ENCODE data around the gene CCDC146.

DNA sequence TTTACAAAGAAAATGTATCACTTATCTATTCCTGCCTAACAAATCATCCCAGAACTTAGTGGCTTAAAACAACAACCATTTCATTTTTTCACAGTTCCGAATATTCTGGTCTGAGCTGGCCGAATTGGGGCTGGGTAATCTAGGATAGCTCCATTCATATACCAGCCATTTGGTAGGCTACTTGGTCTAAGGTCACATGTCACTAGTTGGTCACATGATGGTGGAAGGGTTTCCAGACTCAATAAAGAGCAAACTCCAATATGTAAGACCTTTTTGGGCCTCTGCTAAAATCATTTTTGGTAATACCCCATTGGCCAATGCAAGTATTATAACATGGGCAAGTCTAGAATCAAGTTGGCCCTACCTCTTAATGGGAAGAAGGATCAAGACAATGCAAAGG, 132.5 kb downstream of the CCDC146 start:
- no peak for TF ChIP-seq FOSL2 (IDR thresholded peaks at IDR 0.05; ENCODE audit: borderline replicate concordance, low read depth)
- TF ChIP-seq, protein P1, sequence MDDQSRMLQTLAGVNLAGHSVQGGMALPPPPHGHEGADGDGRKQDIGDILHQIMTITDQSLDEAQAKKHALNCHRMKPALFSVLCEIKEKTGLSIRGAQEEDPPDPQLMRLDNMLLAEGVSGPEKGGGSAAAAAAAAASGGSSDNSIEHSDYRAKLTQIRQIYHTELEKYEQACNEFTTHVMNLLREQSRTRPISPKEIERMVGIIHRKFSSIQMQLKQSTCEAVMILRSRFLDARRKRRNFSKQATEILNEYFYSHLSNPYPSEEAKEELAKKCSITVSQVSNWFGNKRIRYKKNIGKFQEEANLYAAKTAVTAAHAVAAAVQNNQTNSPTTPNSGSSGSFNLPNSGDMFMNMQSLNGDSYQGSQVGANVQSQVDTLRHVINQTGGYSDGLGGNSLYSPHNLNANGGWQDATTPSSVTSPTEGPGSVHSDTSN (IDR thresholded peaks at IDR 0.05), result no peak
- TF ChIP-seq RAD21 (IDR thresholded peaks at IDR 0.05; ENCODE audit: low read length), result no peak
- no peak for TF ChIP-seq RXRA (IDR thresholded peaks at IDR 0.05; ENCODE audit: borderline replicate concordance, low read depth)
- TF ChIP-seq, protein P2, sequence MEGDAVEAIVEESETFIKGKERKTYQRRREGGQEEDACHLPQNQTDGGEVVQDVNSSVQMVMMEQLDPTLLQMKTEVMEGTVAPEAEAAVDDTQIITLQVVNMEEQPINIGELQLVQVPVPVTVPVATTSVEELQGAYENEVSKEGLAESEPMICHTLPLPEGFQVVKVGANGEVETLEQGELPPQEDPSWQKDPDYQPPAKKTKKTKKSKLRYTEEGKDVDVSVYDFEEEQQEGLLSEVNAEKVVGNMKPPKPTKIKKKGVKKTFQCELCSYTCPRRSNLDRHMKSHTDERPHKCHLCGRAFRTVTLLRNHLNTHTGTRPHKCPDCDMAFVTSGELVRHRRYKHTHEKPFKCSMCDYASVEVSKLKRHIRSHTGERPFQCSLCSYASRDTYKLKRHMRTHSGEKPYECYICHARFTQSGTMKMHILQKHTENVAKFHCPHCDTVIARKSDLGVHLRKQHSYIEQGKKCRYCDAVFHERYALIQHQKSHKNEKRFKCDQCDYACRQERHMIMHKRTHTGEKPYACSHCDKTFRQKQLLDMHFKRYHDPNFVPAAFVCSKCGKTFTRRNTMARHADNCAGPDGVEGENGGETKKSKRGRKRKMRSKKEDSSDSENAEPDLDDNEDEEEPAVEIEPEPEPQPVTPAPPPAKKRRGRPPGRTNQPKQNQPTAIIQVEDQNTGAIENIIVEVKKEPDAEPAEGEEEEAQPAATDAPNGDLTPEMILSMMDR (IDR thresholded peaks at IDR 0.05), result no peak
- TF ChIP-seq, protein P3, sequence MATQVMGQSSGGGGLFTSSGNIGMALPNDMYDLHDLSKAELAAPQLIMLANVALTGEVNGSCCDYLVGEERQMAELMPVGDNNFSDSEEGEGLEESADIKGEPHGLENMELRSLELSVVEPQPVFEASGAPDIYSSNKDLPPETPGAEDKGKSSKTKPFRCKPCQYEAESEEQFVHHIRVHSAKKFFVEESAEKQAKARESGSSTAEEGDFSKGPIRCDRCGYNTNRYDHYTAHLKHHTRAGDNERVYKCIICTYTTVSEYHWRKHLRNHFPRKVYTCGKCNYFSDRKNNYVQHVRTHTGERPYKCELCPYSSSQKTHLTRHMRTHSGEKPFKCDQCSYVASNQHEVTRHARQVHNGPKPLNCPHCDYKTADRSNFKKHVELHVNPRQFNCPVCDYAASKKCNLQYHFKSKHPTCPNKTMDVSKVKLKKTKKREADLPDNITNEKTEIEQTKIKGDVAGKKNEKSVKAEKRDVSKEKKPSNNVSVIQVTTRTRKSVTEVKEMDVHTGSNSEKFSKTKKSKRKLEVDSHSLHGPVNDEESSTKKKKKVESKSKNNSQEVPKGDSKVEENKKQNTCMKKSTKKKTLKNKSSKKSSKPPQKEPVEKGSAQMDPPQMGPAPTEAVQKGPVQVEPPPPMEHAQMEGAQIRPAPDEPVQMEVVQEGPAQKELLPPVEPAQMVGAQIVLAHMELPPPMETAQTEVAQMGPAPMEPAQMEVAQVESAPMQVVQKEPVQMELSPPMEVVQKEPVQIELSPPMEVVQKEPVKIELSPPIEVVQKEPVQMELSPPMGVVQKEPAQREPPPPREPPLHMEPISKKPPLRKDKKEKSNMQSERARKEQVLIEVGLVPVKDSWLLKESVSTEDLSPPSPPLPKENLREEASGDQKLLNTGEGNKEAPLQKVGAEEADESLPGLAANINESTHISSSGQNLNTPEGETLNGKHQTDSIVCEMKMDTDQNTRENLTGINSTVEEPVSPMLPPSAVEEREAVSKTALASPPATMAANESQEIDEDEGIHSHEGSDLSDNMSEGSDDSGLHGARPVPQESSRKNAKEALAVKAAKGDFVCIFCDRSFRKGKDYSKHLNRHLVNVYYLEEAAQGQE (IDR thresholded peaks at IDR 0.05; ENCODE audit: low read depth, low read length), result no peak
- no peak for TF ChIP-seq POLR2AphosphoS5 (IDR thresholded peaks at IDR 0.05; ENCODE audit: low read depth, low read length)
- TF ChIP-seq, protein P4, sequence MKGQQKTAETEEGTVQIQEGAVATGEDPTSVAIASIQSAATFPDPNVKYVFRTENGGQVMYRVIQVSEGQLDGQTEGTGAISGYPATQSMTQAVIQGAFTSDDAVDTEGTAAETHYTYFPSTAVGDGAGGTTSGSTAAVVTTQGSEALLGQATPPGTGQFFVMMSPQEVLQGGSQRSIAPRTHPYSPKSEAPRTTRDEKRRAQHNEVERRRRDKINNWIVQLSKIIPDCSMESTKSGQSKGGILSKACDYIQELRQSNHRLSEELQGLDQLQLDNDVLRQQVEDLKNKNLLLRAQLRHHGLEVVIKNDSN (IDR thresholded peaks at IDR 0.05; ENCODE audit: borderline replicate concordance, low read depth), result no peak
- TF ChIP-seq RFX5 (IDR thresholded peaks at IDR 0.05; ENCODE audit: low read length), result no peak
- TF ChIP-seq SMC3 (IDR thresholded peaks at IDR 0.05; ENCODE audit: low read depth, low read length), result no peak
